HG03378 (cell line): ENCODE measurements around the gene KCNIP1.
"Not testable (repeated sequence)": the region's sequence is repeated elsewhere in the genome, so short reads cannot be mapped to it uniquely, and the experiment has no call there.

ENCODE experiments used
- ATAC-seq: cut with Tn5 transposase; IDR thresholded peaks from one replicate; pipeline ENCODE4 v1.9.1; 2021; ENCODE audit warnings: mild to moderate bottlenecking, moderate library complexity; ENCODE audit not compliant: unreplicated experiment

Gene KCNIP1

DNA sequence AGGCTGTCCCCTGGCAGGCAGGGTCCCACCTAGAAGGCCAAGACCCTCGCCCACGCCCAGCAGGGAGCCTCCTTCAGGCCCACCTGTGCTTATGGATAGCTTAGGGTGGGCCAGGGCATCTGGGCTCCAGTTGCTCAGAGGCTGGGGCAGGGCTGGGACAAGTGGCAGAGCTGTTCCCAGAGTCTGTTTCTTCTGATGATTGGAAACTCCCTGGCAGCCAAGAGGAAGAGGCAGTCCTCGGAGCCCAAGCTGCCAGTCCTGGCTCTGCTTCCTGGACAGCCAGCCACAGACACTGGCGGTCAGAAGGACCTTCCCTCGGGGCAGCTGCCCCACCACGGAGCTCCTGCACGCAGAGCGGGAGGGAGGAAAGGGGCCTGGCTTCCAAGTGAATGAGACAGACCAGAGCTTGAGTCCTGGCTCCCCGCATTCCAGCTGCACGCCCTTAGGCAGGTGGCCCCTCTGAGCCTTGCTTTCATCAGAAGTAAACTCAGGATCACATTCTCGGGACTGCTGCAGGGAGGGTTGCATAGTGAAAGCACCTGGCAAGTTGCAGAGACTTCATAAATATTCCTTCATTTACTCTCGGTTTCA is 241.8 kb downstream of the KCNIP1 start:
- no peak for ATAC-seq

- ATAC-seq, result no peak
These were observed 242.5 kb downstream of the KCNIP1 start for GRCh38 chr5:170746075-170746960.

DNA sequence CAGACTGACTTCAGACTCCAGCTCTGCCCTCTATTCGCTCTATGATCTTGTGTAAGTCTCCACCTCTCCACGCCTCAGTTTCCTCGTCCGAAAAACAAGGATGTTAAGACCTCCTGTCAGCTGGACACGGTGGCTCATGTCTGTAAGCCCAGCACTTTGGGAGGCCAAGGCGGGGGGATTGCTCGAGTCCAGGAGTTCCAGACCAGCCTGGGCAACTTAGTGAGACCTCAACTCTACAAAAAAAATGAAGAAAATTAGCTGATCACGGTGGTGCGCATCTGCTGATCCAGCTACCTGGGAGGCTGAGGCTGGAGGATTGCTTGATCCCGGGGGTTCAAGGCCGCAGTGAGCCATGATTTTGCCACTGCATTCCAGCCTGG is 243.1 kb downstream of the KCNIP1 start:
- no peak for ATAC-seq

DNA sequence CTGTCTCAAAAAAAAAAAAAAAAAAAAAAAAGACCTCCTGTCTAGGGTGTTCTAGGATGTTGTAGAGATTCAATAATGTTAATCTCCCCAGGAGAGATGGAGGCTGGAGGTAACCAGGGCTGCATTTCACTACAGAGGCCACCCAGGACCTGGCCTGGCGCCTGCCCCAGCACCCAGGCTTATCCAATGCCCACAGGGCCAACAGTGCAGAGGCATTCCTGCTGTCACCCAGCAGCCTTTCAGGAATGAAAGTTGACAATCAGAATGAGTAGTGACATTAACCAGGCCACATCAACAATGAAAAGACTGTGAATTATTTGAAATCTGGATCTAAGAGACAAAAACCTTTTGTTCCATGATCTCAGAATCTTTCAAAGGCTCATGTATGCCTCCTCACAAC is 243.5 kb downstream of the KCNIP1 start:
- ATAC-seq, result no peak

DNA sequence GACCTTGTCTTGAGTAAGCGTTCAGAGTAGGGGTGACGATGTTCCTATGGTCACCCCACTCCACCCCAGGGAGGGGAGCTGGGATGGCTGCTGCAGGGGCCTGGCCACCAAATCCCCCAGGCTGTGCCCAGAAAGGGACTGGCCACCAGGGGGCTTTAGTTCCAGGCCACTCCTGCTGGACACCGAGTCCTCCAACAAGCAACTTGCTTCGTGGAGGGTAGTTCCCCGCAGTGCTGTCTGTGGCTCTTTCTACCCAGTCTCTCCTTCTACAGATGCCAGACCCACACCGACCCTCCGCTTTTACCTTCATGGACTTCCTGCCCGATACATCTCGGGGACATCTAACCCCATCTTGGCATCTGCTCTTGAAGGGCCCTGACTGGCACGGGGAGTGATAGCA is 244.0 kb downstream of the KCNIP1 start:
- no peak for ATAC-seq

- ATAC-seq, result no peak
These were observed 245.2 kb downstream of the KCNIP1 start for GRCh38 chr5:170748951-170749471.

DNA sequence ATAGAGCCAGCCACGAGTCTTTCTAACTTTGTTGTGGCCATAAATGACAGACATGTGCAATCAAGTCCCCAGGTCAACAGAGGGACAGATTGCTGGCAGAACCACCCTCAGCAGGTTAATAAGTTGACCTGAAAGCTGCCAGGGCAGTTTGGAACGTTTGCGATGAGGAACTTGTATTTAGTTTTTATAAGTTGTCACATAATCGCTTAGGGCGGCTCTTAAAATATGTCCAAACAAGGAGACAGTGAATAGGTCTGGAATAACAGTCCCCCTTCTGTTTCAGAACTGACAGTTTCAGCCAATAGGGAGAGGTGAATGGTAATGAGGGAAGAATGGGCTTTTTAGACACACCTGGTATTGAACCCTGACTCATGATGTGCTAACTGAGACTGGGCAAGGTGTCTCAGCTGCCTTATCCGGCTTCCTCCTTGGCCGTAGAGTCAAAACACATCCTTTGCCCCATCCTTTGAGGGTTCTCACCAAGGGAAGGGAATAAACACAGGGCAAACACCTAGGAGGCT is 246.2 kb downstream of the KCNIP1 start:
- no peak for ATAC-seq

DNA sequence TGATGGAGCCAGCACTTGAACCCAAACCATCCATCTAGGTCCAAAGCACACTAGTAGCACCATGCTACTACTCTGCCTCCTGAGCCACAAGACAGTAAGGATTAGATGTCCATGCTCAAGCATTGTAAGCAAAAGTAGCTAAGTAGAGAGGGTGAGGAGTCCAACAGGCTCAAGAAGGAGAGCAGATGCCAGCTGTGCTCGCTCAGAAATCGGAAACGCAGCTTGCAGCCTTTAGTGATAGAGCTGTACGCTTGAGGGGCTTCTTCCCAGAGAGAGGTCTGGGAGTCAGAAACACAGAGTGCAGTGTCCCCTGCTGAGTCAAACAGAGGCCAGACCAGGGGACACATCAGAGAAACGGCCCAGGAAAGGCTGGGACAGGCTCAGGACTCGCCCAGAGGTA is 247.0 kb downstream of the KCNIP1 start:
- no peak for ATAC-seq

DNA sequence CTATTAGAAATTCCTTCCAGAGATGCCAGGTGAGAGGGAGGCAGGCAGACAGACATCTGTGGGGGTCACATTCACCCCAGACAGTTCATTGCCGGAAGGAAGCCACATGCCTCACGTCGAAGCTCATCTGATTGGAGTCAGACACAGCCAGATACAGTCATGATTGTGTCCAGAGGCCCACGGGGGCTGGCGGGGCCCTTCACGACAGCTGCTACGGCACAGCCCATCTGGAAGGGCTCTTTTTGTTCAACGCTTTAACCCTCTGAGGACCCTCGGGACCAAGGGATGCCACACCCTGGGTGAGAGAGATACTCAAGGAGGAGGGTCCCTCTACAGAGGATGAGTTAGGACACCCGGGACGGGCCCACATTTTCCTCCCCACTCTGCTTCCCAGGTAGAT is 247.8 kb downstream of the KCNIP1 start:
- ATAC-seq, result no peak

- ATAC-seq, result no peak
These were observed 248.7 kb downstream of the KCNIP1 start for GRCh38 chr5:170752257-170753215.

- no peak for ATAC-seq
These were observed 249.5 kb downstream of the KCNIP1 start for GRCh38 chr5:170753311-170753710.

DNA sequence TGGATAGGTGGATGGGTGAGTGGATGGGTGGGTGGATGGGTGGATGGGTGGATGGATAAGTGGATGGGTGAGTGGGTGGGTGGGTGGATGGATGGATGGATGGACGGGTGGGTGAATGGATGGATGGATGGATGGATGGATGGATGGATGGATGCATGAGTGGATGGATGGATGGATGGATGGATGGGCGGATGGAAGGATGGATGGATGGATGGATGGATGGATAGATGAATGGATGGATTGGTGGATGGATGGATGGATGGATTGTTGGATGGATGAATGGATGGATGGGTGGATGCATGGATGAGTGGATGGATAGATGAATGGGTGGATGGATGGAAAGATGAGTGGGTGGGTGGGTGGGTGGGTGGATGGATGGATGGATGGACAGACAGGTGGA is 250.7 kb downstream of the KCNIP1 start:
- ATAC-seq, result not testable (repeated sequence)

- no peak for ATAC-seq
These were observed 252.0 kb downstream of the KCNIP1 start for GRCh38 chr5:170755679-170756456.

- no peak for ATAC-seq
These were observed 252.9 kb downstream of the KCNIP1 start for GRCh38 chr5:170756691-170757090.

DNA sequence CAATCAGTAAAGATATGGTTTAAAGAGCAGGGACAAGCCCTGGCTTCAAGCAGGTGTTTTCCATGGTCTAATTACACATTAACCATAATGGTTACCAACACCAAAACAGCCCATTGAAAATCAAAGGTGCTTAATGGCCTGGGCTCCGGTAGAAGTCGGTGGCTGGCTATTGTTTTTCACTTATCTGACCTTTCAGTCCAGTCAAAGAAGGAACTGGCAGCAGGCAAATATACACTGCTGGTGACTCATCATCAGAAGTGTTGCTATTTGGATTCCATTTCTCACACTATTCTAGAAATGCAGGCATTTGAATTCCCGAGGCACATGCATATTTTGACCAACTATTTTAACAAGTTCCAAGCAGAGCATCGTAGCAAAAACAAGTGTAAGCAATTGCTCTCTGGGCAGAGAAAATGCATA is 253.4 kb downstream of the KCNIP1 start:
- ATAC-seq, result peak; percentile 90

GRCh38 chr5:170757669-170758068 is 253.8 kb downstream of the KCNIP1 start:
- no peak for ATAC-seq

GRCh38 chr5:170758481-170758880 is 254.7 kb downstream of the KCNIP1 start:
- no peak for ATAC-seq

DNA sequence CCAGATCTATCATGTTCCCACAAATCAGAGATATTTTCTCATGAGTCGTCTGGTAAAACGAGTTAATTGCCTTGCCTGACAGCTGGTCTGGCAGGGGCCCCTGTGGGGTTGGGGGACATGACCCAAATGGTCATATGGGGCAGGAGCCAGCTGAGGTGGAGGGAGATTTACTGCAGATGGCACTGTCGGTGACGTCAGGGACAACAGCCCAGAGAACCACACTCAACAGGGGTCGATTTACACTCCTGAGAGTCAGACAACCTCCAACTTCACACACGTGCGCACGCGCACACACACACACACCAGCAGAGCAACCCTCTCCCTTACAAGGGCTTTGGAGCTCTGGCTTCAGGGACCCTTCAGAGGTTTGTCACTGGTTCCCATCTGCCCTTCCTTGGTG is 256.3 kb downstream of the KCNIP1 start:
- ATAC-seq, result no peak

GRCh38 chr5:170761048-170761707 is 257.4 kb downstream of the KCNIP1 start:
- ATAC-seq, result no peak

DNA sequence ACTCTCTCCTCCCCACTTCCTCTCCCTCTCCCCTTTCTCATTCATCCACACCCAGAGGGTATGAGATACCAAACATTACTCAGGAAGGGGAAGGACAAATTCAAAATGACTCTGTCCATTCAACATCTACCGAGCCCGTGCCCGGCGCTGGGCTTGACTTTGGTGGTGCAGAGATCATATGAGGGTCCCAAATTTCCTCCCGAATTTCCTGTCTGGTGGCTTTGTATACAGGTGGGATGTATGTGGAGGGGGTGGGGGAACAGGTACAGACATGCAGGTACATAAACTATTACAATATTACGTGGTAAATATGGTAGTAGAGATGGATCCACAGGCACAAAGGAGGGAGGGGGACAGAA is 257.9 kb downstream of the KCNIP1 start:
- no peak for ATAC-seq
